GM19468 (cell line): ENCODE data around the gene RPRM.
"Not testable (repeated sequence)": the region's sequence is repeated elsewhere in the genome, so short reads cannot be mapped to it uniquely, and the experiment has no call there.

Experiments
- ATAC-seq: cut with Tn5 transposase; IDR thresholded peaks from one replicate; pipeline ENCODE4 v1.9.1; 2021; ENCODE audit warnings: mild to moderate bottlenecking, moderate library complexity, moderate number of reproducible peaks; ENCODE audit not compliant: unreplicated experiment; ENCODE audit errors: extremely low read depth

Gene RPRM

GRCh38 chr2:153462338-153462859 is 16.2 kb downstream of the RPRM start:
- no peak for ATAC-seq

GRCh38 chr2:153461453-153461852 is 17.1 kb downstream of the RPRM start:
- ATAC-seq = no peak

- ATAC-seq = no peak
Observed at GRCh38 chr2:153455861-153456260, 22.7 kb downstream of the RPRM start.

GRCh38 chr2:153455403-153455802 is 23.2 kb downstream of the RPRM start:
- ATAC-seq = no peak

- no peak for ATAC-seq
Observed at GRCh38 chr2:153451611-153452010, 27.0 kb downstream of the RPRM start.

- no peak for ATAC-seq
Observed at GRCh38 chr2:153443106-153443505, 35.5 kb downstream of the RPRM start.

GRCh38 chr2:153442616-153443015 is 35.9 kb downstream of the RPRM start:
- not testable (repeated sequence) for ATAC-seq

GRCh38 chr2:153440090-153440489 is 38.5 kb downstream of the RPRM start:
- not testable (repeated sequence) for ATAC-seq

- no peak for ATAC-seq
Observed at GRCh38 chr2:153433403-153433802, 45.2 kb downstream of the RPRM start.

GRCh38 chr2:153432381-153432780 is 46.2 kb downstream of the RPRM start:
- no peak for ATAC-seq

- ATAC-seq = no peak
Observed at GRCh38 chr2:153431114-153431513, 47.4 kb downstream of the RPRM start.
